ENCODE data around the gene SNED1. TPM values are rescaled to one million over a fixed set of nuclear protein-coding genes. Genes with fewer than 3 reads are reported as not detected.

The SNED1 gene
- polyA plus RNA-seq, 1 donor from 2014 or later = 0.32 TPM

GRCh38 chr2:241141214-241141770, 142.9 kb downstream of the SNED1 start:
- Histone ChIP-seq H3K79me2 (replicated peaks; ENCODE audit: insufficient read depth, low read length) (no peaks in the 10 kb centered on the region), H2AFZ (ENCODE audit: low read depth, low read length) (no peak overlapping the region), H3K9me2 (ENCODE audit: insufficient read depth, low read length) (no peaks in the 10 kb centered on the region), H4K20me1 (ENCODE audit: insufficient read depth) (no peaks in the 10 kb centered on the region), H3K9me3 (ENCODE audit: low read length) (no peaks in the 10 kb centered on the region), H3K4me2 (ENCODE audit: low read length) (no peak overlapping the region), H3K27me3 (ENCODE audit: insufficient read depth, low read depth, low read length) (no peaks in the 10 kb centered on the region), H3K4me3 (ENCODE audit: low read length) (no peak overlapping the region), H3F3A (ENCODE audit: insufficient read depth, low read length, poor library complexity, severe bottlenecking) (no peaks in the 10 kb centered on the region), H3K36me3 (ENCODE audit: insufficient read depth, low read length) (no peaks in the 10 kb centered on the region), H3K27ac (ENCODE audit: low read length) (no peak overlapping the region), H3K9ac (ENCODE audit: low read length) (no peak overlapping the region)
- TF ChIP-seq POLR2AphosphoS5 (IDR thresholded peaks at IDR 0.05) (no peak), EP300 (conservative IDR thresholded peaks at IDR 0.05; ENCODE audit: poor library complexity, severe bottlenecking) (no peak), TAF1 (IDR thresholded peaks at IDR 0.05; ENCODE audit: low read depth) (no peak), SMC3 (conservative IDR thresholded peaks at IDR 0.05; ENCODE audit: poor library complexity) (no peak), RAD21 (conservative IDR thresholded peaks at IDR 0.05) (no peak), EZH2 (IDR thresholded peaks at IDR 0.05; ENCODE audit: borderline replicate concordance, insufficient read depth, low read length, poor library complexity, severe bottlenecking) (no peak), CTCF (IDR thresholded peaks at IDR 0.05; ENCODE audit: poor library complexity, severe bottlenecking) (no peak), MXI1 (conservative IDR thresholded peaks at IDR 0.05; ENCODE audit: poor library complexity, severe bottlenecking) (no peak), REST (IDR thresholded peaks at IDR 0.05; ENCODE audit: borderline replicate concordance) (no peak)

- H3K27ac ChIP-seq (ENCODE audit: low read length) = no peak overlapping the region
- no peaks in the 10 kb centered on the region for H3F3A ChIP-seq (ENCODE audit: insufficient read depth, low read length, poor library complexity, severe bottlenecking)
- no peaks in the 10 kb centered on the region for H3K9me2 ChIP-seq (ENCODE audit: insufficient read depth, low read length)
- no peak overlapping the region for H3K9ac ChIP-seq (ENCODE audit: low read length)
- no peaks in the 10 kb centered on the region for H3K36me3 ChIP-seq (ENCODE audit: insufficient read depth, low read length)
- no peaks in the 10 kb centered on the region for H3K27me3 ChIP-seq (ENCODE audit: insufficient read depth, low read depth, low read length)
- no peak overlapping the region for H3K4me2 ChIP-seq (ENCODE audit: low read length)
- H3K9me3 ChIP-seq (ENCODE audit: low read length) = no peaks in the 10 kb centered on the region
- no peak overlapping the region for H3K4me3 ChIP-seq (ENCODE audit: low read length)
- H4K20me1 ChIP-seq (ENCODE audit: insufficient read depth) = no peaks in the 10 kb centered on the region
- no peaks in the 10 kb centered on the region for H3K79me2 ChIP-seq (replicated peaks; ENCODE audit: insufficient read depth, low read length)
- H2AFZ ChIP-seq (ENCODE audit: low read depth, low read length) = no peak overlapping the region
- TF ChIP-seq TAF1 (IDR thresholded peaks at IDR 0.05; ENCODE audit: low read depth) (no peak), RAD21 (conservative IDR thresholded peaks at IDR 0.05) (no peak), CTCF (IDR thresholded peaks at IDR 0.05; ENCODE audit: poor library complexity, severe bottlenecking) (no peak), SMC3 (conservative IDR thresholded peaks at IDR 0.05; ENCODE audit: poor library complexity) (no peak)
Observed at GRCh38 chr2:241142063-241142462, 143.6 kb downstream of the SNED1 start.

All from neural cell (in vitro differentiated cells).